ENCODE data around the gene TCL1A.

DNA sequence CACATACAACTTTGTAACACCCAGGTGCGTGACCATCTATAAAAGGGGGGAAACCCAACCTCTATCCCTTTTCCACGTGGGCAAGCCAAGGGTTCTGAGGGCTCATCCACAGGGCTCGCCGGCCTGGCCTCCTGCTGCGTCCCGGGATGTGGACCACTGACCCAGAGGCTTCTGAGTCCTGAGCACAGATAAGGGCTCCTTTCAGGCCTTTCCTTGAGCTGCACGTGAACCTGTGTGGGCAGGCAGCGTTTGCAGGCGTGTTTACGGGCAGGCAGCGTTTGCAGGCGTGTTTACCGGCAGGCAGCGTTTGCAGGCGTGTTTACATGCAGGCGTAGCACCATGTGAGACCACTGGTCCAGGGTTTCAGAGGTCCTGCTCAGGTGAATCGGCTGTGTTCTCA lies 3.8 kb downstream of the TCL1A start:
- TF ChIP-seq, protein P1, sequence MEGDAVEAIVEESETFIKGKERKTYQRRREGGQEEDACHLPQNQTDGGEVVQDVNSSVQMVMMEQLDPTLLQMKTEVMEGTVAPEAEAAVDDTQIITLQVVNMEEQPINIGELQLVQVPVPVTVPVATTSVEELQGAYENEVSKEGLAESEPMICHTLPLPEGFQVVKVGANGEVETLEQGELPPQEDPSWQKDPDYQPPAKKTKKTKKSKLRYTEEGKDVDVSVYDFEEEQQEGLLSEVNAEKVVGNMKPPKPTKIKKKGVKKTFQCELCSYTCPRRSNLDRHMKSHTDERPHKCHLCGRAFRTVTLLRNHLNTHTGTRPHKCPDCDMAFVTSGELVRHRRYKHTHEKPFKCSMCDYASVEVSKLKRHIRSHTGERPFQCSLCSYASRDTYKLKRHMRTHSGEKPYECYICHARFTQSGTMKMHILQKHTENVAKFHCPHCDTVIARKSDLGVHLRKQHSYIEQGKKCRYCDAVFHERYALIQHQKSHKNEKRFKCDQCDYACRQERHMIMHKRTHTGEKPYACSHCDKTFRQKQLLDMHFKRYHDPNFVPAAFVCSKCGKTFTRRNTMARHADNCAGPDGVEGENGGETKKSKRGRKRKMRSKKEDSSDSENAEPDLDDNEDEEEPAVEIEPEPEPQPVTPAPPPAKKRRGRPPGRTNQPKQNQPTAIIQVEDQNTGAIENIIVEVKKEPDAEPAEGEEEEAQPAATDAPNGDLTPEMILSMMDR (IDR thresholded peaks at IDR 0.05) = no peak
- no peak for TF ChIP-seq POLR2A (IDR thresholded peaks at IDR 0.05)

All from Peyer's patch (tissue), 4 donors.